GM19043 (cell line): Measurements from ENCODE around the gene PLEKHM3.
A peak's percentile ranks its signal among the peaks of the same experiment; 100 is the strongest.

ENCODE experiments used
- ATAC-seq: cut with Tn5 transposase; IDR thresholded peaks from one replicate; pipeline ENCODE4 v1.9.1; 2021; ENCODE audit warnings: low read depth; ENCODE audit not compliant: unreplicated experiment

The PLEKHM3 gene

DNA sequence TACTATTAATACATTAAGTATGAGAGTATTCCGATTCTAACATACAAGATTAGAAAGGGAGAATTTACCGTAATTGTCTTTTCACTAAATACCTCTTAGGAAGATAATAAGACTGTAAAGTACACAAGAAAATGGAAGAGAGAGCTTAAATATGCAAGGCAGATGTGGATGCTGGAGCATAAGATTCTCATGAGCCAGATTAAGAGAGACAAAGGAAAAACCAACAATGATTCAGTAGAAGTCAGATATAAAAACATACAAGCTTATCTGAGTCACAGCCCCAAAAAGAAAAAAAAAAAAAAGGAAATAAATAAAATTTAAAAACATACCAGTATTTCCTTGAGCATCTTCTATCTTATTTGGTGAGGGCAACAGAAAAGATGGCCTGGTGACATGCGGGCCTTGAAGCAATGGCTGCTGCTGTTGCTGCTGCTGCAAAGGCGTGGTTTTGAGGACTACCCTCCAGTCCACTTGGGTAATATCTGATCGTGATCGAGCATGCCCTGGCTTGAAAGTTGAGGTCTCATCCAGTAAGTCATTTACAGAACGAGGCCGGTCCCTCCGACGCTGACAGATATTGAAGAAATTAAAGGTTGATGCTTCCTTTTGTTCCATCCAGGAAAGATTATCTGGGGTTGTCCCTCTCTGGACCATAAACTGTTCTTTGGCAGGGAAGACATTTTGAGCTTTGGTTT, 24.5 kb downstream of the PLEKHM3 start:
- ATAC-seq = no peak

DNA sequence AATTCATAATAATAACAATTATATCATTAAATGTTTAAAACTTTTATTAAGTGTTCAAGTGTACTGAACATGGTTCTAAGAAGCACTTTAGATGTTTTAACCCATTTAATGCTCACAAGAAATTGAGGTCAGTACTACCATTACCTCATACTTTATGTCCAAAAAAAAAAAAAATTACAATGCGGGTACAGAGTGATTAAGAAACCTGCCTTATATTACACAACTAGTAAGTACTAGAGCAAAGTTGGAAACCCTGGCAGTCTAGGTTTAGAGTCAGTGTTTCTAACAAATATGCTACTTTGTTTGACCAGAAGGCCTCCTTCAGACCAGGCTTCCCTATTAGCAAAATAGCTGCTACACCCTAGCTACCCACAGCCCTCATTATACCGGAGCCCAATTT, 28.5 kb downstream of the PLEKHM3 start:
- no peak for ATAC-seq

DNA sequence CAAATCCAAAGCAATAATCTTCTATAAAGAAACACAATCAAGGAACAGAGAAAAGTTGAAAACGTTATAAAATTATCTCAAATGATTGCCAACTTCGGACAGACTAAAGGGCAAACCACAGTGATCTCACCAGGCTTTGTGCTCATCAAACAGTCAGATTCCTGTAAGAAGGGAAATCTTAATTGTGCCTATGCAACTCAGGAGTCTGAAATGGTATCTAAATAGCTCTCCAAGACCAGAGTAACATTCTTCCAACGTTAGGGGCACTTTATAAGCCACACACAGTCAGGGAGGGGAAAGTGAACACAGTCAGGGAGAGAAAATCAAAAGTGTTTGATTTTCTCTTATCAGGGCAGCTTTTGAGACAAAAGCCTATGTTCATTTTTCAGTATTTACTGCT, 29.4 kb downstream of the PLEKHM3 start:
- no peak for ATAC-seq

DNA sequence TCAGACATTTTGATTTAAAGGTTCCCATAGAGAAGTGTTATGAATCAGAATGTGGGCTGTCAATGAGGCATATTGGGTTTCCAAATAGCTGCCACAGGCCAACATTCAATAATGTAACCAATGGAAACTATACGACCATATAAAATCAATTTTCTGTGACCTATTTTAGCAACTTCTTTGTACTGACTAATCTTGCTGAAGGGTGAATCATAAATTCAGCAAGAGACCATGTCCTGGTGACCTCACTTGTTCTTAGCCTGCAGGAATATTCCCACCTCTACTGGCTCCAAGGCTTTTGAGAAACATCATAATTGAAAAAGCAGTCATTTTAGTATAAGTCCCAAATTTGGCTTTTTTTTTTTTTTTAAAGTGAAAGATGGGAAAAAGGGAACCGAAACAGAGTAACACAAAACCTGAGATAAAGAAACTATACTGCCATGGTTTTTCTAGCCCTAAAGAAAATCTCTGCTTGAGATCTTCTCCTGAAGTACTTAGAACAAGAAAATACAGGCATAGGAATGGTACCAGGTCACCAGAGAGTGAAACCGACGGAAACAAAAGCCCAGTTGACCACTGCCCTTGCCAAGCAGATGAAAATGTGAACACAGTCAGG, 32.1 kb downstream of the PLEKHM3 start:
- peak; percentile 71 for ATAC-seq

DNA sequence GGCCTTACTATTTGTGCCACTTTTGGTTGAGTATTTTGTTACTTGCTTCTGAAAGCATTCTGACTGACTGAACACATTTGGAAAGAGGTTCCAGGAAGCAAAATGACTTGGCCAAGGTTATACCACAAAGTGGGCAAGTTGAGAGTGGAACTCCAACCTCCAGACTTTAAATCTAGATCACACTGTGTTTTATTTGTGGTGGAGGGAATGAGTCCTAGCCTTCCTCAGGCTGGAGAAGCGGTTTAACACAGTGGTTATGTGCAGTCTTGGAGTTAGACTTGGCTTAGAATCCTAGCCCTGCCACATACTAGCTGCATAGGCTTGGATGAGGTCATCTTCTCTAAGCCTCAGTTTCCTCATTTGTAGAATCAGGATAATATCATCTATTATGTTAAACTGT, 33.4 kb downstream of the PLEKHM3 start:
- no peak for ATAC-seq

DNA sequence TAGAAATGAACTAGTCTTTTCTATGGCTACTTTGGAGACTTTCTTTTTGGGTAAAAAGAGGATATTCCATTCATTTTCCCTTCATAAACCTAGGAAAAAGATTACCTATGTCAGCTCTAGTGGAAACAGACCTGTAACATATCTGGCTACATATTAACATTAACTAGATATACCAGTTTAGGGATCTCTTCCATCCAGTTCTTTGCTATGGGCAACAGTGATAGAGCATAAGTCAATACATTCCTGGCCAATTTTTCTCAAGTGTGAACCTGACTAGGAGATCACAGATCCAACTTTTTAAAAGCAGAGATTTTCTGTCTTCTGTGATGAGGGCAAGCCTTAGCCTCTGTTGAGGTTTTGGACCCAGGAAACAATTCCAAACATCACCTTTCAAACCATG, 34.5 kb downstream of the PLEKHM3 start:
- ATAC-seq = no peak

DNA sequence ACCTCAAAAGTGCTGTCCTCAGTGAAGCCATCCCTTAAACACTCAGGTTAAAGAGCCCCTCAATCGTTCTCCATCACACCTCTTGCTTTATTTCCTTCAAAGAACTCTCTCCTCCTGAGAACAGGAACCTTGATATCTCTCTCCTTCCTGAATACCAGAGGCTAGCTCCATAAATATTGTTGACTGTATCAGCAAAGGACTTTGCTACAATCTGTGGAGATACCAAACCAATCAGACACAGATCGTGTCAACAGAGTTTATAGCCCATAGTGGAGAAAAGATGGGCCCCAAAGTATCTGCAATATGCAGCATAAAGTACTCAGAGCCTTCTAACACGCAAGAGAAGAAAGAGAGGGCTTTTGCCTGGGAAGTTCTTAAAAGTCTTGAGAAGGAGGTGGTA, 36.4 kb downstream of the PLEKHM3 start:
- no peak for ATAC-seq

DNA sequence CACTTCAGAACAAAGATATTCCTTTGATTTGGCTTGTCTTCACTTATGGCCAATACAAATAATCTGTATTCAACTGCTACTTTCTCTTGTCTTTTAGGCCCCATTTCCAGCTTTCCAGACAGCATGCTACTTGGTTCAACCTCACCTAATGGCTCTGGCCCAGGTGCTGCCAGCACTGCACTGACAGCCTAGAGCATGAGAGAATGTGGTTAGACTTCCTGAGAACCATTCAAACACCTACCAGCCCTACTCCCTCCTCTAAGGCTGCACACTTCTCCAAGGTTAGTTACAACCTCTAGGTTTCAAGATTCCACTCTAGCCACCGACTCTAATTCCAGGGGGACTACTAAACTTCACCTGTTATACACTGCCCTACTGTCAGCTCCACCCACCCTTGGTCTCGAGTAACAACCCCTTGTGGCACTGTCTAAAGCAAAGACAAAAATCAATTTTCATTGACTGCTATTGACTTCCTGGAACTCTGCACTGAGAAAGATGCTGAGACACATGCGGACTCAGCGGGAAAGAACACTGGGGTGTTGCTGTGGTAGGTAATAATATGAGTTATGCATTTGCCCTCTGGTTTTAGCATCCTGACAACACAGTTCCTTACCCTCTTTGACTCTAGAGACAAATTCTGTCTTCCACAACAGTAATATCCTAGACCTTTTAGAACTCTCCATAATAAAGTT, 38.2 kb downstream of the PLEKHM3 start:
- peak; percentile 48 for ATAC-seq

DNA sequence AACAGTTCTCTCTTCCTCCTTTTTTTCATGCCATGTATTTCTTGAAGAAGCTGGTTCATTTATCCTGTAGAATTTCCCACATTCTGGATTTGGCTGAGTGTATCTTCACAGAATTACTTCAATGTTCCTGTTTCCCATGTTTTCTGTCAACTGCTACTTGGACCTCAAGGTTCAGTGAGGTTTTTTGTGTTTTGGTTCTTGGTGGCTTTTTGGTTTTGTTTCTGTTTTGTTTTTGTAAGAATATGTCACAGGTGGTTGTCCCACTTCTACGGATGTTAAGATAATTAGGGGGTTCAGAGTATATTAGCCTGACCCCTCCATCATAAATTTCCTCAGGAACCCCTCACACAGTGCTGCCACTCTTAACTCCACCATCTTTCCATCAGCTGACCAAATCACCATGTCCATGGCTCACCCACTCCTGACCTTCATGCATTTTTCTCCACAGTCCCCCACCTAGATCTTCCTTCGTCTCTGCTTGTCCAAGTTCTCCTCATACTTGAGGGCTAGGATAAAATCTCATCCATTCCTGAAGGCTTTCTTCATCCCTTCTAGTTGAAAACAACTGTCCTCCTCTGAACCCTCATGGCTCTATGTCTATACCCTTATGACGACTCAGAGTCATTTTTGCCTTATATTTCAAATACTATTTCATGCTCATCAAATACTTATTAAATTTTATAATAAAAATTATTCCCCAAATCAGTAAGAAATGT, 40.4 kb downstream of the PLEKHM3 start:
- ATAC-seq = no peak

DNA sequence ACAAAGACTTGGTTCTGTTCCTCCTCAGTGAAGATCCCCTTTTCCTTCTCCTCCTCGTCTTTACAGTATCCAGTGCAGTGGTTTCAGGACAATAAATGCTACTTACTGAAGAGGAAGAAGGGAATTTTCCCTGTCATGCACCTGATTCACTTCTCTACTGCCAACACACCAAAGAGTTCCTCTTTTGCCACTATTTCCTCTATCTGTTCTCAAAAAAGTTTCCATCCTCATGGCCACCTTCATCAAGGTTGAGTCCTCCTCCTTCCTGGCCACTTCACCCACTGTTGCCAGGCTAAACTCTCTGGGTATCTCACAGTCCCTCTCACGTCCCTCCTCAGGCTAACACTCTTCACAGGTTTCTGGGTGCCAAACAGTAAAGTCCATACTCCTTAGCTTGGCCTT, 41.7 kb downstream of the PLEKHM3 start:
- ATAC-seq = peak; percentile 58

DNA sequence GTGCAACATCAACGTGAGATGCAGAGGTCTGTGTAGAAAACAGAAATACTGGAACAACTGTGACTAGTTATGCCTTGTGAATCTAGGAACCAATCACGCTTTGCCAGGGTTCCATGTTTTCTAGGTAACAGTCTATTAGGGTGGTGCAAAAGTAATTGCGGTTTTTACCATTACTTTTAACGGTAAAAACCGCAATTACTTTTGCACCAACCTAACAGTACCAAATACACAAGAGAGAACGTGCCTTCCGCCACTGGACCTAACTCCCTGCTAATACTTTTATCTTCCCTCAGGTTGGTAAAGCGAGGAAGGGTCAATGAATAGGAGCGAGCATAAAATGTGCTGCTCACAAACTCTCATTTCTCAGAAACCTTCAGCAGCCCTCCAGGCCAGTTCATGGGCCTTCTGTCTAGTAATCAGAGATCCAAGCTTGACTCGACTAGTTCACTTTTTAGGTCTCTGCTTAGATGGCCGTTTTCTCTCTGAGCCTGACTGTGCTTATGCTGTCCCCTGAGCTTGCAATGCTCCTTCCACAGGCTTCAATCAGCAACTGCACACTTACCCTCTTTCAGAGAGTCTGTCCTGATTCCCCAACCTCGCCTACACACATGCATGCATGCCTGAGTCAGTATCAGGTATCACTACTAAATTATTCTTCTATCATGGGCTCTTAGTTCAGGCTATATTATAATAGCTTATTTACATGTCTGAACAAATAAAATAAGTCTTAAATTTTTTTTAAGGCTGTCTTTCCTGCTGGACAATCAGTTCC, 47.0 kb downstream of the PLEKHM3 start:
- ATAC-seq = no peak

DNA sequence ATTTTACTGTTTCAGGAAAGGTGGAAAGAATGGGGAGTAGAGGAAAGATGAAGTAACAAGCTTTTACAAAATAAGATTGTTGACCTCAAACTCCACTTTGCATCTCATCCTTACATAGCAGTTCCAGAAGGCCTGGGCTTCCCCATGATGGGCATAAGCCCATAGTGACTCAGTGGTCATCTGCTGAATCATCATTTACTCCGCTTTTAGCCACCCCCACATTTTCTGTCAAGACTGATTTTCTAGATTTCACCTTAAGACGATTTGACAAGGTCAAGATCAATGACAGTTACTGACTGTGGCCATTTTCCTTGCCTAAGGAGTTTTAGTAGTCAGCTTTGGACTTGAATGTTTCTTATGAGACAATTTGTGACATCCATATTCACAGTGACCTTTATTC, 49.4 kb downstream of the PLEKHM3 start:
- ATAC-seq = no peak

DNA sequence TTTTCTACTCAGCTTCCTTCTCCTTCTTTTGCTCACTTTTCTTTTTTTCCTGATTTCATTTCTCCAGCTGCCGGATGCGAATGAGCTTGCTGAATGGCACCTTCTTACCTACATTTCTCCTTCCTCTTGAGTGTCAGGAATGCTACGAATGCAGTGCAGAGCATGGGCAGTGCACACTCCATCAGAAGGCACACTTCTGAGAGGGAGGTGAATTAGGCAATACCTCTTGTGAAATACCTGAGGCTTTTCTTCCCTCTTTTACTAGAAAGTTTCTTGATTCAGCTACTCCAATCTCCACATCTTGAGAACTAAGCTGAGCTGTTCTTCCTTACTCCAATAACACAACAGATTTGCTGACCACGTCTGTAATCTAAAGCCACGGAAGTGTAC, 51.1 kb downstream of the PLEKHM3 start:
- ATAC-seq = no peak

DNA sequence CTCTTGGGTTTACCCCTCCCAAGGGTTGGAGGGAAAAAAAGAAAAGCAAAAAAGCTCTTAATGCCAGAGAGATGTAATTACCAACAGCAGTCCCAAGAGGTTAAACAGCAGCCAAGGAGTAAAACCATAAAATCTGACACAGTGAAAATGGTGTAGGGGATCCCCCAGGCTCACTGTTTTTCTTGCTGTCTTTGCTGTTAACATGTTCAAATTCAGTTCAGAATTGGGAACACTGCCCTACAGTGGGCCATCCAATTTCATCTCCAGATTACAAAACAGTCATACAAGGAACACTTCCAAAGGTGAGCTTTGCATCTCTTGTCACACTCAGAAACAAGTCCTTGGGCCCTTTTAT, 54.5 kb downstream of the PLEKHM3 start:
- ATAC-seq = no peak

DNA sequence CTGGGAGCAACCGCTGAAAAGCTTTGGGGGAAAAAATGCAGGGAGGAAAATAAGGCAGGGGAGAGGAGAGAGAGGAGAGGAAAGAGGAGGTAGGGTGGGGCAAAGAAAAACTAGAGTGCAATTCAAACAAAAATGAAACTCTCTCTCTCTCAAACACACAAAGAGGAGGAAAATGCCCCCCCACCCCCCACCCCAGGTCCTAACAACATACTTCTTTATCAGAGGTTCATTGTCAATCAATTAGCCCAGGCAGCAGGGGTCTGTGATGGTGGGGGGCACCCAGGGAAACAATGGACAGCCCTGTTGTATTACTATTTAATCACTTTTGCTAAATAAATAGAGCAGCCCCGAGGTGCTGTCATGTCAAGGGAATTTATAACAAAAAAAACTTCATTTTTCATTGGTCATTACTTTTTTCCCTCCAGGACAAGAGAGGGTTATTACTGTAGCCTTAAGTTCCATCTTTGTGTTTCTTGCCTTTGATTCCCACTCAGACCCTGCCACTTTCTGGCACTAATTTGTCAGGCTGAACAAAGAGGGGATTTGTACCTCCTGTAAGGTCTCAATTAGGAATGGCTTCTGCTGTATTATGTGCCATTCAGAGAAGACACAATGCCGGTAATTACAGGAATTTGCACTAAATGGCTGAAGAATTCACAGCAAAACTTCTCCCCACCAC, 55.0 kb downstream of the PLEKHM3 start:
- no peak for ATAC-seq

DNA sequence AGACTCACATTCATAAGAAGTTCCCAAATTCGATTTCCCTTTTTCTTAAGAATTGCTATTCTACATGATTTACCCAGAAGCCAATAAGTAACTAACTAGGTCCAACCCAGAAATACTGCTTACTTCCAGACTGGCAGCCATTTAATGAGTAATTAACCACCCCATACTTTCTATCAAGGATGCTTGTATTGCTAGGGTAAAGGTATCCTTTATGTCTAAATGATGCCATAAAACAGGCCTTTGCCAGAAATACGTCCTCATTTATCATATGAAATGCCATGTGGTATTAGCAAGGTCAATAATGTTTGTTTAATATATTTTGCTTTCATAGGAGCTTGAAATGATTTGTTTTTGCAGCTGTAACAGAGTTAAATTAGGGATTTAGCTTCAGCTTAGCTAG, 56.1 kb downstream of the PLEKHM3 start:
- ATAC-seq = no peak

DNA sequence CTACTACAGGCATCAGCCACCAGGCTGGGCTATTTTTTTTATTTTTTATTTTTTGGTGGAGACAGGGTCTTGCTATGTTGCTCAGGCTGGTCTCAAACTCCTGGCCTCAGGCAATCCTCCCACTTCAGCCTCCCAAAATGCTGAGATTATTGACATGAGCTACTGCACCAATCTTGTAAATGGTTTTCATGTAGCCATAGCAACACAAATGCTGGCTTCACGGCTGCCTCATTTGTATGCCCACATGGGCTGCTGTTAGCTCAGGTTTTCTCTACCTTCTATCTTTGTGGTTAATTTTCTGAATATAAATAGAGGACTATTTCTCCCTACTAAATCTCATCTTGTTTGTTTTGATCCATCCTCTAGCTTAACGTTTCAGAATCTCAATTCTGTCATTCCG, 58.2 kb downstream of the PLEKHM3 start:
- no peak for ATAC-seq

DNA sequence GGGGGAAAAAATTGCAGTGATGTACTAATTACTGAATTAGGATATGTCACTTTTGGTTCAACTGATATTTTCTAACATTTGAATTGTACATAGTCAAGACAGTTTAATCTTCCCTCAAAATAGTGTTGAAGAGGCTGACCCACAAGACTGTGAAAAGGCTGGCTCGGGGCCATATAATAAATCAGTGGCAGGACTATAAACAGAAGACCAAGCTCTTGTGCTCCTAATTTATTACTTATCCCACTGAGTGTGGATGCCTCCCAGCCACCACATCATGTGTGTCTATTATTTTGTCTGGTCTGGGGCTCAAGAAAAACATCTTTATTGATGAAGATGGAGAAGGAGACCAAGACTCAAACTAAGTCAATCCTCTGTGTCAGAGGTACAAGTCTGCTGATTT, 64.4 kb downstream of the PLEKHM3 start:
- ATAC-seq = no peak

DNA sequence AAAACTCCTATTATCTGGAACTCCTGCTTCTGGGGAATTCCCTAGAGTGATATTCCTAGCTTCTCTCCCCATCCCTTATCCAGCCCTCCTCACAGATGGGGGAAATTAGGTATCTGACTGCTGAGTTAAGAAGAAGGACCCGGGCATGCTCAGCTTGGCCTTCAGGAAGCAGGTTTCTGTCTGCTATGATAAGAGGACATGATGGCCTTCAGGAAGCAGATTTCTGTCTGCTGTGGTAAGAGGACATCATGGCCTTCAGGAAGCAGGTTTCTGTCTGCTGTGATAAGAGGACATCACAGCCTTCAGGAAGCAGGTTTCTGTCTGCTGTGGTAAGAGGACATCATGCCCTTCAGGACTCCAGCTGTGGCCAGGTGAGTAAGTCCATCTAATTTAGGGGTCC, 65.2 kb downstream of the PLEKHM3 start:
- ATAC-seq = no peak

DNA sequence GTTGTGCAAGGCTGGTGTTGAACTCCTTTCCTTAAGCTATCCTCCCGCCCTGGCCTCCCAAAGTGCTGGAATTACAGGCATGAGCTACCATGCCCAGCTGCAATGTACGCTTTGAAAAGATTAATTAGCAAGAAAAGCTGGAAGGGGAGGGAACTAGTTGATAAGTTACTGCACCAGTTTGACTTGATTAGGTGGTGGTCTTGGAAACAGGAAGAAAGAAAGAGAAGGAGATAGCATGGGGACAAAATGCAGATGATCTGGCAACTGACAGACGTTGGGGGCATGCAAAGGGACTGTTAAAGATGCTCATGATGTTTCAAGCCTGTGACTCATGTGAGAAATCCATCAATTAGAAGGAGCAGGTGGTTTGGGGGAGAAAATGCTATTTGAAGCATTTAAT, 68.6 kb downstream of the PLEKHM3 start:
- no peak for ATAC-seq
